H1 (cell line): Measurements from ENCODE around the gene YBX3. TPM values are rescaled to one million over a fixed set of nuclear protein-coding genes. Genes with fewer than 3 reads are reported as not detected.

Source experiments
- SAP30 ChIP-seq: fragments of 300-600 bp; sonication (generic); IDR thresholded peaks from 2 replicates; pipeline ENCODE4 v1.7.1; 2012; ENCODE audit warnings: low read length, moderate library complexity, mild to moderate bottlenecking, inconsistent platforms; ENCODE audit not compliant: insufficient read depth, insufficient replicate concordance
- SRF ChIP-seq: IDR thresholded peaks from 2 replicates; pipeline ENCODE4 v1.6.1; 2011; ENCODE audit warnings: mild to moderate bottlenecking, low read depth, low read length, moderate library complexity
- polyA plus RNA-seq, 7 experiments: library from polyadenylated mRNA; depleted of rRNA in 3 of 7; stranded (reverse) in 5 of 7; unstranded in 2 of 7; fragments of >200 nt in 5 of 7; fragments of 200-250 nt in 2 of 7; gene quantifications; 1 replicate in 5 of 7; 2 replicates in 1 of 7; 4 replicates in 1 of 7; pipeline versions ENCODE4 v1.2.1 to v1.2.3, GENCODE V29; 2011 to 2013; ENCODE audit warnings: missing spikeins in 2 of 7, mixed read lengths in 2 of 7
- total RNA-seq: library from RNA; stranded (reverse); fragmentation: NEBNext Ultra II Directional; extraction: Animal tissue kit (Norgen Biotek cat#: 25700); gene quantifications from 2 replicates; pipeline ENCODE4 v1.2.1, GENCODE V29; 2021

The YBX3 gene
- total and polyA plus RNA-seq, 2 of the 8 experiments (the other 6 are each of a cell fraction or from before 2014, with no cell fraction given) = 83.1 to 480 TPM

- TF ChIP-seq SRF (no peak), SAP30 (no peak)
- TF ChIP-seq, all 59 proteins: peak for 0
These were observed 14.3 kb downstream of the YBX3 start (continued) for GRCh38 chr12:10708862-10709261.
